HL-60/S4 treated with retinoic acid at 250 ng/mL for 4 days and 3 days (cell line): ENCODE data around the gene TXNL4A.

Experiments used
- in situ Hi-C: fragments of 300-500 bp; cut with MboI; formaldehyde crosslinking; loops from 2 replicates; pipeline ENCODE4 v1.7.0; 2022; ENCODE audit warnings: low sequenced_read_pairs

Gene TXNL4A

DNA sequence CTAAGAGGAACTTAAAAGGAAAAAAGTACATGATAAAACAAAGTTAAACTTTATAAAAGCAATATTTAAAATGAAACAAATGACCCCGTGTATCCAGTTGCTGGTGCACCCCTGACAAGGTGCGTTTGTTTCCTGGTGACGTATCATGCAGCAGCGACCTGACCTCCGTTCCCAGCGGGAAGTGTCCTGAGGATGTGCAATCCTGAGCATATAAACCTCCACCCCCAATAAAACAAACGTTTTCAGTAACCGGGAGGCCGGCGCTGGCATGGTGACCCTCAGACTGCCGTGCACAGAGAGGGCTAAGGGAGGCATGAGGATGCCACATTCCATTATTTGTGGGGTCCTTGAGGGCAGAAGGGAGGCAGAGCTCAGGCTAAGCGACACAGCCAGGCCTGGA lies 51.7 kb downstream of the TXNL4A start:
- in situ Hi-C loops: no loop called here

- in situ Hi-C loops: no loop called here
Observed at GRCh38 chr18:79935925-79936324, 52.4 kb downstream of the TXNL4A start.

GRCh38 chr18:79935499-79935898 lies 52.9 kb downstream of the TXNL4A start:
- in situ Hi-C loops: no loop called here

DNA sequence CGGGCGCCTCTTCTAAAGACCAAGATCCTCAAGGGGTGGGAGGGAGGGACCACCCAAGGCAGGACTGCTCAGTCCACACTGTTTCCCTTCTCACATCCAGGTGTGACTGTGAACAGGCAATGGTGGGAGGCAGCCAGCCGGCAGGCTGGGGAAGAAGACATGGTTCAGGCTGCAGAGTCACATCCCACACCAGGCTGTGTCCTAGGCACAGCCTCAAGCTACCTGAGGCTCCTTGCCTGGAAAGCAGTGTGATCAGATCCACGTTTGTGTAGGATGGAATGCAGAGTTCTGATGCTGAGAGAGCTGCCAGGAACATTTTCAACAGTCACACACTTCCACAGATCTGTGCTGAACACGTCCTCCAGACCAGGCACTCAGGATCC lies 53.3 kb downstream of the TXNL4A start:
- in situ Hi-C loops: no loop called here

DNA sequence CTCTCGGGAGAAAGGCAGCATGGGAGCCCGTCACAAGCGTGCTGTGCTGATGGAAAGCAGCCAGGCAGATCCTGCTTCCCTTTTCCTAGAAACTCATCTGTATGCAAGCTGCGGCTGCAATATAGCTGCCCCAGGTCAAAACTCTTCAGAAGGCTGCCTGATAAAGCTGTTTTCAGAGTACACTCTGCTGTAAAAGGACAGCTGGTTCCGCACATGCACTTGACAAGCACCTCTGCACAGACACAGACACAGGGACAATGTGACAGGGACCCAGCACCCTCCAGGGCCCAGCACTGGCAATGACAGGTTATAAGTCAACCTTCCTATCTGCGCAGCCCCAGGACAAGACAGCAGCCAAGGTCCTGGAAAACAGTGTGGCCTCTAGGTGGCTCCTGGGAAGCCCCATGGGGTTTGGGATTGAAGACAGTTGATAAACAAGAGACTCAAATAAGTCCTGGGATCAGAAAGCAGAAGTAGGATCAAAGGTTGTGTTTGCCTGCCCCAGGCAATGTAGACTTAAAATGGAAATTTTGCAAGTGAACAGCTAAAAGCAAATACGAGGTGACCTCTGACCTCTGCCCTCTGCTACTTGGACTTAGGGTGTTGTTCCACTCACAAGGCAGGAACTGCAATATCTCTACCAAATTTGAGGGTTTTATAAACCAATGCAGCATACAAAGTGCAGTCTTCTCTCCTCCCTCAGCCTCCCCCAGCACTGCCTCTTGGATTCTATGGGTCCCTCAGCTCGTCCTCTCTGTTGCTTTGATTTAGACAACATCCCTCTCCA lies 53.9 kb downstream of the TXNL4A start:
- in situ Hi-C loops: no loop called here

DNA sequence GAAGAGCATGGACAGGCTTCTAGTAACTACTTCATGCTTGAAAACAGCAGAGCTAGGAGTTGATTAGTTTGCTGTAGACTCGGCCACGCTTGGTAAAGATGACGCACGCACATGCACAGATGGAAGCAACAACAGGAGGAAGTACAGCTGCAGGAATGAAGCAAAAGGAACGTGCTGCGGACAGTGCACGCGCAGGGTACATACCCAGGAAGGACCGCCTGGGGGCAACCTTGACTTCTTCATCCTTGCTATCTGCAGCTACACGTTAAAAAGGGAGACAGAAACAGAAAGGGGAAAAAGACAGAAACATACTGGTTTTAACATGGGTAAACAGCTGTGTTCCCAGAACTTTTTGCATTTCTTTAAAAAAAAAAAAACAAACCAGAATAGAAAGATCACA lies 54.6 kb downstream of the TXNL4A start:
- in situ Hi-C loops: no loop called here

DNA sequence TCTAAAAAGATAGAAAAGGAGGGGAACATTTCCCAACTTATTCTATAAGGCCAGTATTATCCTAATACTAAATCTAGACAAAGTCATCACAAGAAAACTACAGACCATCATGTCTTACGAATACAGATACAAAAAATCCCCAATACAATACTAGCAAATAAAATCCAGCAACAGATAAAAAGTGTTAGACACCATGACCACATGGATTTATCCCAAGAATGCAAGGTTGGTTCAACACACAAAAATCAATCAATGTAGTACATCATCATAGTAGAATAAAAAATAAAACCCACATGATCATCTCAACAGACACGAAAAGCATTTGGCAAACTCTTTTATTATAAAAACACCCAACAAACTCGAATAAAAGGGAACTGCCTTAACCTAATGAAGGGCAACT lies 55.5 kb downstream of the TXNL4A start:
- in situ Hi-C loops: no loop called here

DNA sequence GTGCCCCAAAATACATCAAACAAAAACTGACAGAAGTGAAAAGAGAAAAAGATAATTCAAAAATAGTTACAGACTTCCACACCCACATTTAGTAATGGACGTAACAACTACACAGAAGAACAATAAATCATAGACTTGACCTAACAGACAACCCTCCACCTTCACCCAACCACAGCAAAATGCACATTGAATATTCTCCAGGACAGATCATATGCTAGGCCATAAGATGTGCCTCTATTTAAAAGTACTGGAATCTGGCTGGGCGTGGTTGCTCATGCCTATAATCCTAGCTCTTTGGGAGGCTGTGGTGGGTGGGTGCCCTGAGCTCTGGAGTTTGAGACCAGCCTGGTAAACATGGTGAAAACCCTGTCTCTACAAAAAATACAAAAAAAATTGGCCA lies 56.9 kb downstream of the TXNL4A start:
- in situ Hi-C loops: no loop called here

DNA sequence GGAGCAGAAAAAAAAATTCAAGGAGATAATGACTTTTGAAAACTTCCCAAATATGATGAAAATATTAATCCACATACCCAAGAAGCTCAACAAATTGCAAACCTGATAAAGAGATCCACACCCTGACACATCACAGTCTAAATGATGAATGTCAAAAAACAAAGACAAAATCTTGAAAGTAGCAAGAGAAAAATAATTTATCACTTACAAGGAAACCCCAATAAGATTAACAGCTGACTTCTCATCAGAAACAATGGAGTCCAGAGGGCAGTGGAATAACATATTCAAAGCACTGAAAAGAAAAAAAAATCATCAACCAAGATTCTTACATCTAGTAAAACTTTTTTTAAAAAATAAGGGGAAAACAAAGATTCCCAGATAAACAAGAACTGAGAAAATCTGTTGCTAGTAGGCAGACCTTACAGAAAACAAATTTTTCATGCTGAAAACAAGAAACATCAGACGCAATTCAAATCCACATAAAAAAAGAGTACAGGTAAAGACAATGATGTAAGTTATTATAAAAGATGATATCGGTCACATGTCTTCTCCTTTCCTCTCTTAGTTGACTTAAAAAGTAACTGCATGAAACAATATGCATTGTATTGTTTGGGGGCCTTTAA lies 58.2 kb downstream of the TXNL4A start:
- in situ Hi-C loops: no loop called here

GRCh38 chr18:79928563-79928960 lies 59.8 kb downstream of the TXNL4A start:
- in situ Hi-C loops: no loop called here

DNA sequence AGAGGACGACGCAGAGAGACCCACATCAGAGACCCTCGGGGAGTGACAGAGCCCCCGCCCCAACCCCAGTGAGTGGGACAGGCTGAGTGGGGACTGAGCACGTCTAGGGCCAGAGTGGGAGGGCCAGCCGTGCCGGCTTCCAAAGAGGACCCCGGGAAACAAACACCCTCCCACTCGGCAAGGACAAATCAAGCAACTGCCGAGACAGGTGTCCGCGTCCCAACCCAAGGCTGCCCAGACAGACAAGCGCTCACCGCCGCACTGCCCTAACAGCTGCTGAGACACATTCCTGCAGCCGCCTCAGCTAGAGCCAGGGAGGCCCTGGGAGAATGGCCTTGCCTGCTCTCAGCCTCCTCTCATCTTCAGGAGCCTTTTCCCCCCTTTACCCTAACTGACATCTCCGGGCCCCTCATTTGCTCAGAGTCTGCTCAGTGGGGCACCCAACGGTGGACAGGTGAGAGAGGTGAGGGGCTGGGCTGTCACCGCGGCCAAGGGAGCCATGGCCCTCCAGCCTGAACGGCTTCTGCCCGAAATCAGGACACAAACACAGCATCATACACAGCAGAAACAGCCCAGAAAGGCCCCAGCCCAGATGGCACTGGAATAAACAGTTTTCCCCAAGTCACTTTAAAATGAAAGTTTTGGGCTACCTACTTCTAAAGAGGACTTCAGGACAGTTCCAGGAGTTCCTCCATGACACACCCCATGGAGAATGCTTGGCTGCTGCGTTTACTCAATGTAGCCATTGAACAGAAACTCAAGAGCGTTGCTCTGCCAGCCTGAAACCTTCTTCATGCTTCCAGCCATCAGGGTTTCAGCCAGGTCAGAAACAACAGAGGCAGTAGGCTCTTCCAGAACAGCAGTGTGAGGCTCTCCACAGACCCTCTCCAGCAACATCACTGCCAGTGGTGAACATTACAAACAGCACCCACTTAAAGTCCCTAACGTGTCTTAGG lies 60.5 kb downstream of the TXNL4A start:
- in situ Hi-C loops: no loop called here

GRCh38 chr18:79926715-79927606 lies 61.4 kb downstream of the TXNL4A start:
- in situ Hi-C loops: no loop called here

DNA sequence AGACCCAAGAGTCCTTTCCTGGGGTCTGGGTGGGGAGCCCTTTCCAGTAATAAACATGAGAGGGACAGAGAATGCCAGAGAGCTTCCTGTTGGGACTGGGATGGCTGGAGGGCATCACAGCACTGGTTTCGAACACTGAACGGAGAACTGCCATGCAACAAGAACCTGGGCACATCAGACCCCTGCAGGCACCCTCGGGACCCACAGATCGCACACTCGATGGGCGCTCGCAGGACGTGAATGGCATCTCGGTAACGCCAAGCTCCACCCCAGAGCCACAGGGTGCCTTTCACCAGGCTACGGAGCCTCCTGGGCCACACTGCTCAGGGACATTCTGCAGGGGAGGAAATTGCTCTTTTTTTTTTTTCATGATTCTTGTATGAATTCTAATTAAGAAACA lies 62.1 kb downstream of the TXNL4A start:
- in situ Hi-C loops: no loop called here

DNA sequence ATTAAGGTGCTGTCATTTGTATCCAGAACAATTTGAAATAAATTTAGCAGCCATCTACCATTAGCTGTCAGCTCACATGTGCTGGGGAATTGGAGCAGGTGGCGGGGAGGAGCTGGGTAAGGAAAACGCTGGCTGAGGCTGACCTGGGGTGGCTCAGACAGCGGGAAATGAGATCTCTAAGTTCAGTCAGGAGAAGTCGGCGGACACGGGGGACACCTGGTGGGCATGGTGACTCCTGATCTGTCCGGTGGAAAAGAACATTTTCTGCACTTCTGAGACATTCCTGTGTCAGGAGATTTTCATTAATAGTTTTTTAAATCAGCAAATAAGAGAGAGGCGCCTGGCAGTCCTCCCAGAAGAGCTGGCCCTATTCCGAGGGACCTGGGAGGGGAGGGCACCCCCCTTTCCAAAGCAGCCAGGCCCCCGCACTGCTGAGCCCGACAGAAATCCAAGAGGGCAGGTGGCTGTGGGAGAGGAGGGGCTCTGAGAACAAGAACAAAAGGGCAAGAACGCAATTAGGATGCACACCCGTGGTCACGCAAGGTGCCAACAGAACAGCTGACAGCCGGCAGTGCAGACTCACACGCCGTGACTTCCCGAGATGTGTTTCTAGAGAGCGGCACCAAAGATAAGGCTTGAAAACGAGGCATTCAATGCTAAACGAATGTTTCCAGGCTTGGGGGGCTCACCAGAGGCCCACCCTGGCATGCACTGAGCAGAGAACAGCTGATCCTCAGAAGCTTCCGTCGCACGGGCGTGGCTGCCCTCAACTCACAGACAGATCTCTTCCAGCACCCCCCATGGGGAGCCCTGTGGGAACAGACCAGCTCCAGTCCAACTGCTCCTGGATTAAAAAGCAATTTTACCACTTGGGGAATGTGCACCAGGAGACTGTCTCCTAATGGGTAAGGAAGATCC lies 63.3 kb downstream of the TXNL4A start:
- in situ Hi-C loops: no loop called here

DNA sequence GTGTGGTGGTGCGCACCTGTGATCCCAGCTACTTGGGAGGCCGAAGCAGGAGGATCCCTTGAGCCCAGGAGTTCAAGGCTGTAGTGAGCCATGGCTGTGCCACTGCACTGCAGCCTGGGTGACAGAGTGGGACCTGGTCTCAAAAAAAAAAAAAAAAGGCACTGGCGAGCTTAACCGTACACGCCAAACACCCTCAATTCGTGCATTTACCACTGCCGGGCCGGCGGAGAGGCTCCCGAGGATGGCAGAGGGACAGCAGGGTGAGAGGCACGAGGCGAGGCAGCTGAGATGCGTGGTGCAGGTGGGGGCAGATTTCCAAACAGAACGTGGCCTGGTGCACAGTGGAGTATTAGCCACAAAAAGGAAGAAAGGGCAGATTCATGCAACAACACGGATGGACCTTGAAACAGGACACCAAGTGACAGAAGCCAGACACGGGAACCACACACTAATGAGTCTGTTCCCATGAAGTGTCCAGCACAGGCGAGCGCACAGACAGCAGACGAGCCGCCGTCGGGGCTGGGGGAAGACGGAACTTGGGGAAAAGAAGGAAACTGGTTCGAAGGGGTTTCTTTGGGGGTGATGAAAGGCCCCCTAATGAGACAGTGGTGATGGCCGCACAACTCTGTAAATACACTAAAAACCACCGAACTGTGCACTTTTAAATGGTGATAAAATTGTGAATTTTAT lies 64.3 kb downstream of the TXNL4A start:
- in situ Hi-C loops: no loop called here

- in situ Hi-C loops: no loop called here
Observed at GRCh38 chr18:79922971-79923411, 65.4 kb downstream of the TXNL4A start.

- in situ Hi-C loops: no loop called here
Observed at GRCh38 chr18:79921984-79922965, 66.1 kb downstream of the TXNL4A start.
